Measurements from ENCODE around the gene GRIK4. TPM values are rescaled to one million over a fixed set of nuclear protein-coding genes. Genes with fewer than 3 reads are reported as not detected.

Gene GRIK4
- total RNA-seq, 1 donor from 2014 or later, result 0.06 TPM

- no peak for TF ChIP-seq CTCF (conservative IDR thresholded peaks at IDR 0.05; ENCODE audit: low read depth, low read length)
- DNase-seq (ENCODE audit: low read depth), result no peak
- no peak overlapping the region for H3K4me3 ChIP-seq (ENCODE audit: low read depth, low read length)
These were observed 358.0 kb downstream of the GRIK4 start for GRCh38 chr11:120869516-120870011.

- no peak for TF ChIP-seq CTCF (conservative IDR thresholded peaks at IDR 0.05; ENCODE audit: low read depth, low read length)
- no peak for DNase-seq (ENCODE audit: low read depth)
- H3K4me3 ChIP-seq (ENCODE audit: low read depth, low read length), result no peak overlapping the region
These were observed 359.6 kb downstream of the GRIK4 start for GRCh38 chr11:120871194-120871593.

GRCh38 chr11:120871924-120872323, 360.4 kb downstream of the GRIK4 start:
- no peak for DNase-seq (ENCODE audit: low read depth)
- TF ChIP-seq CTCF (conservative IDR thresholded peaks at IDR 0.05; ENCODE audit: low read depth, low read length), result no peak
- no peak overlapping the region for H3K4me3 ChIP-seq (ENCODE audit: low read depth, low read length)

- TF ChIP-seq CTCF (conservative IDR thresholded peaks at IDR 0.05; ENCODE audit: low read depth, low read length), result no peak
- no peak overlapping the region for H3K4me3 ChIP-seq (ENCODE audit: low read depth, low read length)
- DNase-seq (ENCODE audit: low read depth), result no peak
These were observed 362.6 kb downstream of the GRIK4 start for GRCh38 chr11:120873966-120874735.

GRCh38 chr11:120875986-120876385, 364.4 kb downstream of the GRIK4 start:
- H3K4me3 ChIP-seq (ENCODE audit: low read depth, low read length), result no peak overlapping the region
- no peak for DNase-seq (ENCODE audit: low read depth)
- no peak for TF ChIP-seq CTCF (conservative IDR thresholded peaks at IDR 0.05; ENCODE audit: low read depth, low read length)

- no peak for TF ChIP-seq CTCF (conservative IDR thresholded peaks at IDR 0.05; ENCODE audit: low read depth, low read length)
- no peak overlapping the region for H3K4me3 ChIP-seq (ENCODE audit: low read depth, low read length)
- DNase-seq (ENCODE audit: low read depth), result no peak
These were observed 366.3 kb downstream of the GRIK4 start for GRCh38 chr11:120877746-120878365.
